HFF-Myc (cell line): ENCODE results near the gene SUV39H2.
A peak's percentile ranks its signal among the peaks of the same experiment; 100 is the strongest.

Source experiments
- DNase-seq: peaks from one replicate; pipeline ENCODE4 v3.0.0-alpha.2; 2011; ENCODE audit warnings: low read depth; ENCODE audit errors: extremely low read depth
- H3K4me3 ChIP-seq: replicated peaks from 2 replicates; pipeline ENCODE4 v1.5.1; 2011; ENCODE audit warnings: low read depth, mild to moderate bottlenecking, control low read depth, low read length
- CTCF ChIP-seq: IDR thresholded peaks from 2 replicates; pipeline ENCODE4 v1.5.1; 2012; ENCODE audit warnings: mild to moderate bottlenecking, low read depth, low read length, control low read depth; ENCODE audit errors: missing control alignments

SUV39H2 gene

GRCh38 chr10:14878266-14879123, at the start of gene SUV39H2:
Gene SUV39H2, plus strand, starts transcription at chr10:14878866. Its CDS starts 23 bp downstream, at chr10:14878889.
- peak within 1 kb of the TSS; percentile 79 for H3K4me3 ChIP-seq
- DNase-seq = peak; percentile 64
- no peak for TF ChIP-seq CTCF

DNA sequence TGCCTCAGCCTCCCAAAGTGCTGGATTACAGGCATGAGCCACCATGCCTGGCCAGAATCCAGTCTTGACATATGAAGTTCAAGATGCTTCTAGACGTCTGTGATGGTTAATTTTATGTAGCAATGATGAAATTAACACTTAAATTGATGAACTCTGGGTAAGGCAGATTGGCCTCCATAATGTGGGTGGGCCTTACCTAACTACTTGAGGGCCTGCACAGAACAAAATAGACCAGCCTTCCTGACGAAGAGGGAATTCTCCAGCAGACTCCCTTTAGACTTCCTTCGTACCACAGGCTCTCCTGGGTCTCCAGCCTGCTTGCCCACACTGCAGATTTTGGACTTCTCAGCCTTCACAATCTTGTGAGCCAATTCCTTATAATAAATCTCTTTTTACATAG, 45.6 kb upstream of the SUV39H2 start:
- no peak for TF ChIP-seq CTCF
- DNase-seq = no peak
- H3K4me3 ChIP-seq = no peak overlapping the region

DNA sequence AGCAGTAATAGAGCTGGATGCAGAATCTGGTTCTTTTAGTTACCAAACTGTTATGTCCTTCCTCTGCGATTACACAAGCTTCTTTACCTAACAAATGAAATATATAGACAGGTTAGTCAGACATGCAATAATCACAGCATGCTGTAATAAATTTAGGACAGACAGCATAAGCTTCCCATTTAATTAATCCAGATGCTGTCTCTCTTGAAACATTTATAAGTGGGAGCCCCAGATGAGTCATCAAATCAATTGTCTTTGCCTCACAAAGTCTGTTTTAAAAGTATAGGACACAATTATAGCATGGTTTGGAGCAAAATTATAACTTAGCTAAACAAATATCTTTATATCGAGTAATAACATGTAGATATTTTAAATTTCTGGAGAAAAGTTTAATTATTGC, 42.5 kb upstream of the SUV39H2 start:
- TF ChIP-seq CTCF = no peak
- H3K4me3 ChIP-seq = no peak overlapping the region
- DNase-seq = no peak

- H3K4me3 ChIP-seq = peak overlapping the region; percentile 94
- no peak for DNase-seq
- TF ChIP-seq CTCF = no peak
Observed at GRCh38 chr10:14837003-14837756, 41.5 kb upstream of the SUV39H2 start.

DNA sequence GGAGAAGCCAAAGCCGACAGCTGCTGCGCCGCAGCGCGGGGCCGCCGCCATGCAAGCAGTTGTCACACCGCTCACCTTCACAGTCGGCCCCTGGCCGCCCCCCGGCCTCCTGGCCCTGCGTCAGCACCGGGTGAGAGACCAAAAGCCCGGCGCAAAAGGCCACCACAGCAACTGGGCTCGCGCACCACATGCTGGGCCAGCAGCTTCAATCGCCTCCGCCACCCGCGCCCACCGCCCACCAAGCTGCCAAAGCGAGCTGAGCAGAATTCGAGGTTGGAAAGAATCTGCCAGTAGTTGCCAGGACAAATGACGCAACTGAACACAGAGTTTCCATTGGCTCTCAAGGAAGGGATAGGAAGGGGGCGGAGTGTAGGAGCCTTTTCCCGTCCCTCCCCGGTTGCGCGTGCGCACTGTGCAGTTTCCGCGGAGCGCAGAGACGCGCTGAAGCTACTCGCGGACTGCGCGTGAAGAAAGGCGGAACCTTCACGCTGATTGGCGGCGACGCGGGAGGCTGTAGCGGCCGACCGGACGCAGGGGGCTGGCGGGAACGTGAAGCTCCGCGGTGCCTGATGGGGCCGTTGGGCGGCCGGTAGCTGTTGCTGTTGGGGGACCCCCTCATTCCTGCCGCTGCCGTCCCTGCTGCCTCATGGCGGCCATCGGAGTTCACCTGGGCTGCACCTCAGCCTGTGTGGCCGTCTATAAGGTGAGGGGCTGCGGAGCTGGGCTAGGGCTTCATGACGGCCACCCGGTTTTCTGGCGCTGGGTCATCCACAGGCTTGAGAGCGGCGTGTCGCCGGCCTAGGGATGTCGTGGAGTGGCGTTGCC, 40.7 kb upstream of the SUV39H2 start, which contains the start of the genes CDNF, HSPA14 and MSANTD7:
TSS of gene CDNF (minus strand) at position 281 of the 825 bp plus-strand sequence. CDS start at position 190, 91 bp downstream.
TSS of gene HSPA14 (plus strand) at position 550 of the 825 bp plus-strand sequence. CDS start at position 647, 97 bp downstream.
TSS of gene MSANTD7 (plus strand) at position 550 of the 825 bp plus-strand sequence. CDS start 3,979 bp downstream, outside the sequence.
- peak; percentile 99 for DNase-seq
- peak within 1 kb of the TSS; percentile 94 for H3K4me3 ChIP-seq
- no peak for TF ChIP-seq CTCF

- DNase-seq = no peak
- no peak for TF ChIP-seq CTCF
- H3K4me3 ChIP-seq = peak overlapping the region; percentile 94
Observed at GRCh38 chr10:14838582-14839304, 39.9 kb upstream of the SUV39H2 start.
